Glutamatergic neuron (in vitro differentiated cells): Measurements from ENCODE around the gene TGM2. TPM values are rescaled to one million over a fixed set of nuclear protein-coding genes. Genes with fewer than 3 reads are reported as not detected.

ENCODE experiments used
- DNase-seq: peaks from one replicate; pipeline ENCODE4 v3.0.0; 2022
- H3K27ac Mint-ChIP-seq: one replicate; pipeline ENCODE4 v1.8.0; 2020; ENCODE audit warnings: mild to moderate bottlenecking, mixed read lengths, inconsistent platforms; ENCODE audit not compliant: unreplicated experiment
- H3K27me3 Mint-ChIP-seq: one replicate; pipeline ENCODE4 v1.8.0; 2020; ENCODE audit warnings: mild to moderate bottlenecking, moderate library complexity, mixed read lengths, inconsistent platforms; ENCODE audit not compliant: unreplicated experiment
- H3K36me3 Mint-ChIP-seq: one replicate; pipeline ENCODE4 v1.8.0; 2020; ENCODE audit warnings: mild to moderate bottlenecking, mixed read lengths, inconsistent platforms; ENCODE audit not compliant: unreplicated experiment
- H3K4me1 Mint-ChIP-seq: one replicate; pipeline ENCODE4 v1.8.0; 2020; ENCODE audit warnings: mild to moderate bottlenecking, low read depth, mixed read lengths, inconsistent platforms; ENCODE audit not compliant: unreplicated experiment
- H3K4me3 Mint-ChIP-seq: one replicate; pipeline ENCODE4 v1.8.0; 2020; ENCODE audit warnings: mild to moderate bottlenecking, mixed read lengths, inconsistent platforms; ENCODE audit not compliant: unreplicated experiment
- H3K9me3 Mint-ChIP-seq: one replicate; pipeline ENCODE4 v1.8.0; 2020; ENCODE audit warnings: mild to moderate bottlenecking, moderate library complexity, mixed read lengths, inconsistent platforms; ENCODE audit not compliant: unreplicated experiment
- CTCF ChIP-seq: fragments of 200-600 bp; sonication (generic); IDR thresholded peaks from one replicate; pipeline ENCODE4 v1.5.0; 2021; ENCODE audit not compliant: partially characterized antibody, unreplicated experiment
- total RNA-seq: library from RNA; stranded (reverse); fragmentation: NEBNext Ultra II Directional; extraction: Animal tissue kit (Norgen Biotek cat#: 25700); gene quantifications from one replicate; pipeline ENCODE4 v1.2.1, GENCODE V29; 2021; ENCODE audit not compliant: unreplicated experiment

Gene TGM2
- total RNA-seq, 1 donor from 2014 or later: not detected

DNA sequence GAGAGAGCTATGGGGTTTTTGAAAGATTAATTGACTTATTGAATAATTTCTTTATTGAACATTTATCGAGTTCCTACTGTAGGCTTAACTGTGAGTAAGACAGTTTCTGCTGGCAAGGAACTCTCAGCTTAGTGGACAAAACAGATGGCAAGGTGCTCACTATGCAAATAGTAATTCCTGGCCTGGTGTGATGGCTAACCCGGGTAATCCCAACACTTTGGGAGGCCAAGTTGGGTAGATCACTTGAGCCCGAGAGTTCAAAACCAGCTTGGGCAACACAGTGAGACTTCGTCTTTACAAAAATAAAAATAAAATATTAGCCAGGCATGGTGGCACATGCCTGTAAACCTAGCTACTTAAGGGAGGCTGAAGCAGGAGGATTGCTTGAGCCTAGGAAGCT, 13.5 kb upstream of the TGM2 start:
- H3K9me3 Mint-ChIP-seq: peaks cover 7% of the 10 kb centered on the region
- H3K36me3 Mint-ChIP-seq: no peaks in the 10 kb centered on the region
- no peak for DNase-seq
- no peak for TF ChIP-seq CTCF
- H3K4me1 Mint-ChIP-seq: no peaks in the 10 kb centered on the region
- no peaks in the 10 kb centered on the region for H3K27me3 Mint-ChIP-seq
- H3K27ac Mint-ChIP-seq: no peak overlapping the region
- no peak overlapping the region for H3K4me3 Mint-ChIP-seq

GRCh38 chr20:38178065-38178491, 13.0 kb upstream of the TGM2 start:
- TF ChIP-seq CTCF: no peak
- Mint-ChIP-seq H3K9me3 (peaks cover 7% of the 10 kb centered on the region), H3K4me3 (no peak overlapping the region), H3K4me1 (no peaks in the 10 kb centered on the region), H3K36me3 (no peaks in the 10 kb centered on the region), H3K27me3 (no peaks in the 10 kb centered on the region), H3K27ac (no peak overlapping the region)
- DNase-seq: no peak

- TF ChIP-seq CTCF: no peak
- no peak overlapping the region for H3K4me3 Mint-ChIP-seq
- no peaks in the 10 kb centered on the region for H3K36me3 Mint-ChIP-seq
- no peak overlapping the region for H3K27ac Mint-ChIP-seq
- H3K27me3 Mint-ChIP-seq: no peaks in the 10 kb centered on the region
- peaks cover 5% of the 10 kb centered on the region for H3K9me3 Mint-ChIP-seq
- no peaks in the 10 kb centered on the region for H3K4me1 Mint-ChIP-seq
- no peak for DNase-seq
Measured at GRCh38 chr20:38177201-38177600, 12.1 kb upstream of the TGM2 start.

GRCh38 chr20:38175304-38176180, 10.5 kb upstream of the TGM2 start:
- no peaks in the 10 kb centered on the region for H3K27me3 Mint-ChIP-seq
- no peak for TF ChIP-seq CTCF
- no peak overlapping the region for H3K4me3 Mint-ChIP-seq
- DNase-seq: no peak
- H3K36me3 Mint-ChIP-seq: no peaks in the 10 kb centered on the region
- no peak overlapping the region for H3K27ac Mint-ChIP-seq
- H3K9me3 Mint-ChIP-seq: peaks cover 5% of the 10 kb centered on the region
- H3K4me1 Mint-ChIP-seq: peaks cover 11% of the 10 kb centered on the region
